Activated CD4-positive, CD25-positive, alpha-beta regulatory T cell (primary cell): ENCODE data around the gene PEX1.
A peak's percentile ranks its signal among the peaks of the same experiment; 100 is the strongest.
"Not testable (repeated sequence)": the region's sequence is repeated elsewhere in the genome, so short reads cannot be mapped to it uniquely, and the experiment has no call there.

Experiments used
- DNase-seq, 4 experiments: peaks; one replicate each; lab custom pipeline; 2025; lab: John Stamatoyannopoulos, UW

The PEX1 gene

GRCh38 chr7:92528188-92528957 is at the start of gene PEX1, which contains the start of gene RBM48:
Gene PEX1 (minus strand): TSS chr7:92528520. CDS start chr7:92528435, 85 bp downstream.
Gene RBM48 (plus strand): TSS chr7:92528795. CDS start chr7:92528814, 19 bp downstream.
- peak; percentile 84 to 94 (median 92) for DNase-seq

- DNase-seq: no peak
Observed at GRCh38 chr7:92576296-92576695, 48.0 kb upstream of the PEX1 start.

- DNase-seq: no peak
Observed at GRCh38 chr7:92569137-92569536, 40.8 kb upstream of the PEX1 start.

- DNase-seq: no peak
Observed at GRCh38 chr7:92567460-92567859, 39.1 kb upstream of the PEX1 start.

GRCh38 chr7:92563345-92563744 is 35.0 kb upstream of the PEX1 start:
- no peak for DNase-seq

- DNase-seq: no peak
Observed at GRCh38 chr7:92560602-92561001, 32.3 kb upstream of the PEX1 start.

GRCh38 chr7:92557808-92558362 is 29.6 kb upstream of the PEX1 start:
- no peak for DNase-seq

- no peak for DNase-seq
Observed at GRCh38 chr7:92557249-92557648, 28.9 kb upstream of the PEX1 start.

- no peak for DNase-seq
Observed at GRCh38 chr7:92550194-92550593, 21.9 kb upstream of the PEX1 start.

- no peak for DNase-seq
Observed at GRCh38 chr7:92547579-92547978, 19.3 kb upstream of the PEX1 start.

- DNase-seq: no peak
Observed at GRCh38 chr7:92546856-92547497, 18.7 kb upstream of the PEX1 start.

GRCh38 chr7:92545116-92545515 is 16.8 kb upstream of the PEX1 start:
- not testable (repeated sequence) for DNase-seq

GRCh38 chr7:92543542-92543941 is 15.2 kb upstream of the PEX1 start:
- DNase-seq: not testable (repeated sequence)

- no peak for DNase-seq
Observed at GRCh38 chr7:92534572-92534971, 6.3 kb upstream of the PEX1 start.

- no peak for DNase-seq
Observed at GRCh38 chr7:92528958-92529264, 591 bp upstream of the PEX1 start.

GRCh38 chr7:92527300-92528187 is 776 bp downstream of the PEX1 start:
- DNase-seq: peak; percentile 4 to 16 (median 10)

- no peak for DNase-seq
Observed at GRCh38 chr7:92523110-92523509, 5.2 kb downstream of the PEX1 start.

- DNase-seq: no peak
Observed at GRCh38 chr7:92520024-92520423, 8.3 kb downstream of the PEX1 start.

GRCh38 chr7:92517631-92518030 is 10.7 kb downstream of the PEX1 start:
- no peak for DNase-seq

GRCh38 chr7:92513167-92513902 is 15.0 kb downstream of the PEX1 start:
- no peak for DNase-seq

- DNase-seq: no peak
Observed at GRCh38 chr7:92508946-92509345, 19.4 kb downstream of the PEX1 start.

GRCh38 chr7:92506363-92506762 is 22.0 kb downstream of the PEX1 start:
- DNase-seq: no peak
